GM21576 (cell line): ENCODE measurements around the gene TAF10.

ENCODE experiments used
- ATAC-seq: cut with Tn5 transposase; IDR thresholded peaks from one replicate; pipeline ENCODE4 v1.9.1; 2021; ENCODE audit warnings: mild to moderate bottlenecking, moderate library complexity; ENCODE audit not compliant: unreplicated experiment

The TAF10 gene

DNA sequence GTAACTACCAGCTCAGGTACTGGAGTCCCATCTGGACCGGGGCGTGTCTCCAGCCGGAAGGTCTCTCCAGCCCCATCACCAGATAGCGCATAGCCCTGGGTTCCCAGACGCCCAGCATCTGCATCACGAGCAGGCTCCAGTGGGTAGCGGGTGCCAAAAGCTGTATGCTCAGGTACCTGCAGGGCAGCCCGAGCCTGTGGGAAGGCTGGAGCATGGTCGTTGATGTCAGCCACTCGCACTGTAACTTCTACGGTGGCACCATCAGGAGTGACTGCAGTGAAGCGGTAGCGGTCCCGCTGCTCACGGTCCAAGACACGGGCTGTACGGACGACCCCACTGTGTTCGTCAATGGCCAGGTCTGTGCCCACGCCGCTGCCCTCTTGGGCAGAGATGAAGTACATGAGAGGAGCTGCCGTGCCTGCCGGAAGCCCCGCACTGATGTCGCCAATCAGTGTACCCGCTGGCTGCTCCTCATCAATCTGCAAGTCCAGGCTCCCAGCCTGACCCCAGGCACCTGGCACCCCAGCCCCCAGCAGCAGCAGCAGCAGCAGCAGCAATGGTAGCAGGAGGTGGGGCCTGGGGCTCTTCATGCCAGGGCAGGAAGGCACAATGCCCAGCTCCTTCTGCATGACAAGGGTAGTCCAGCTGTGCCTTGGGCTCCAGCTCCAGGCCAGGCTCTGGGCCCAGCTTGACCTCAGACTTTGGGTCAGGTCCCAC is 29.1 kb upstream of the TAF10 start:
- ATAC-seq: no peak

DNA sequence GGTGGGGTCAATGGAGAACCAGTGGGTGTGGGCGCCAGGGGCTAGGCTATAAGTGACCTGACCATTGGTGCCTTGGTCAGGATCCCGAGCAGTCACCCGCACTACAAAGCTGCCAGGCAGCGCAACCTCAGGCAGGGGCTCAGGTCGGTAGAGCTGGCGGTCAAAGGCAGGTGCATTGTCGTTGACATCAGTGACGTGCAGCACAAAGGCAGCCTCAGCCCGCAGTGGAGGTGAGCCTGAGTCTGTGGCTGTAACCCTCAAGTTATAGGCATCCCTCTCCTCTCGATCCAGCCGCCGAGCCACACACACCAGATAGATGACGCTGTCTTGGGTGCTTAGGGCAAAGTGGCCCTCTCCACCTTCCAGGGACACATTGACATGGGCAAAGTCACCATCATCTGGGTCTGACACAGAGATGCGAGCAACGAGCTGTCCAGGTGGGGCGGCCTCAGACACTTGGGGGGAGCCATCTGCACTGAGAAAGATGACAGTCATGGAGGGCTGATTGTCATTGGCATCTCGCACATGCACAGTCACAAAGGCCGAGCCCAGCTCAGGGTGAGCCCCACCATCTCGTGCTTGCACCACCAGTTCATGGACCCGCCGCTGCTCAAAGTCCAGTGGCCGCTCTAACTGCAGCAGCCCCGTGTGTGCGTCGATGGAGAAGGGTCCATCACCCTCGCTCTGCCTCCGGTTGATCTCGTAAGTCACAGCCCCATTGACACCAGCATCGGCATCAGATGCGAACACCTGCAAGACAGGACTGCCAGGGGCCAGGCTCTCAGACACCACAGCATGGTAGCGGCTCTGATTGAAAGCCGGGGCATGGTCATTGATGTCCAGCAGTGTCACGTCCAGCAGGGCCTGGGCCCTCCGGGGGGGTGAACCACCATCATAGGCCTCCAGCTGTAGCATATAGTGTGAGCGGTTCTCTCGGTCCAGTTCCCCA is 28.3 kb upstream of the TAF10 start:
- no peak for ATAC-seq

DNA sequence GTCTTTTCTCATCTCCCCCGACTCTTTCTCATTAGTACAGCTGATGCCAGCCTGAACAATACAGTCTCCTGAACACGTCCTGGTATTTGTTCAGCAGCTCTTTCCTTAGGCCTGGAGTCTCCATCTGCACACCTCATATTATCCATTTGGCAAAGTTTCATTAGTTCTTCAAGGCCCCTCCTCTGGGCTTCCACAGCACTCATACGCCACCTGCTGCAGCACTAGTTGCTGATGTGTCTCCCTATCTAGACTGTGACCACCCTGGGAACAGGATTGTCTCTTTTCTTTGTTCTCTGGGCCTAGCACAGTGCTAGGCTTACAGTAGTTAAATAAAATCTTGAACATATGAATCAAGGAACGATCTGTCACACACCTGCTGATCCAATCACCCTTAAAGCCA is 26.4 kb upstream of the TAF10 start:
- no peak for ATAC-seq

DNA sequence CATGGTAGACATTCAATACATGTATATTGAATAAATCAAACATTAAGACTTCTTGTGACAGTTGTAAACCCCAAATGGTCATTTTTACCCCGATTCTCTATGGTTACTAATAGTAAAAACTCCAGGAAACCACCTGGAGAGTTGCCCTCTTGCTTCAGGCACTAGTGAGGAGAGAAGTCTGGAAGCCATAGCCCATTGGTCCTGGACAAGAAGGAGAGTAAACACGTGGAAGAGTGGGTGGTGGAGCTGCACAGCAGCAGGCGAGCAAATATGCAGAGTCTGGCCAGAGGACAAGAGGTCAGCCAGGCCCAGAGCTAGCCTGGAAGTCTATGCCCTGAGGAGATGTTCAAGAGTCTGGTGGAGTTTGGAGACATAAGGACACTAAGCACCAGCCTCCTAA is 25.9 kb upstream of the TAF10 start:
- ATAC-seq: no peak

DNA sequence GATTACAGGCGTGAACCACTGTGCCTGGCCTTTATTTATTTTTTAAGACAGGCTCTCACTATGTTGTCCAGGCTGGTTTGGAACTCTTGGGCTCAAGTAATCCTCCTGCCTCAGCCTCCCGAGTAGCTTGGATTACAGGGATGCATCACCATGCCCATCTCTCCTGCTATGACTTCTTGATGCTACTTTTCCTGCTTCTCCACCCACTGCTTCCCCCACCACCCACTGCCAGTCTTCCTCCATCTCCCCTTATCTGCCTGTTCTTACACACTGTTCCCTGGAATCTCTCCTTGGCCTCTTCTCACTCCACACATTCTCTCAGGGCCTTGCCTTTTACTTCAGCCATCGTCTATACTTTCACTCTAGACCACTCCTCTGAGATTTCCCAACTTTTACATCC is 24.5 kb upstream of the TAF10 start:
- ATAC-seq: no peak

DNA sequence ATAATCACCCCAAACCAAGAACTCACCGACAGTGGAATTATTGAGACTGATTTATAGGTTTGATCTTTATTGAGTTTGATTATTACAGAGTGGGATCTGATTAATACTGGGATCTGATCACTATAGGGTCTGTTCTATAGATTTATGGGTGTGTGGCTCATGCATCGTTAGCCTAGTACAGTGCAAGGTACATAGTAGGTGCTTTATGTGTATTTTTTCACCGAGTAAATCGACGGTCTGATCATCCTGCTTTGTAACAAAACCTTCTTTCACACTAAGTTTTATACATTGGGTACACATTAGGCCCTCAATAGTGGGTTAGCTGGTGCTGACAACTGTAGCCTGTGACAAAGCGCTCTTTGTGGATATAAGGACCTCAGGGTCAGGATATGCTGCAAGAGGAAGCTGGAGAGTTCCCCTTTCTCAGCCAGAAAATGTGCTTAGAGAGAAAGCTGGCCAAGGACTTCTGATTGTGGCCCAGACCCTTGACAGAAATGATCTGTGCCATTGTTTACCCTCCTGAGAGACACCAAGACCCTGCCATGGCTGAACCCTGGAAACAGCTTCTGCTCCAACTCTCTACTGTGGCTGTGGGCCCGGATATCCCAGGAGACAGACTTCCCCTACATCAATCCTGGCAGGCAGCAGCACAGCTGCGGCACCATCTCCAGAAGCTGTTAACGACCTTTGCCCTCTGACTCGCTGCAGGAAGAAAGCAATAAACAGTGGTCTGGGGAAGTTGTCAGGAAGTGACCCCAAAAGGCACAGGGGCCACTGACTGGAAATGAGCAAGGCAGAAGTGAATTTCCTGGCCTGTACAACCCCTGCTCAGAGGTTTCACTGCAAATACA is 23.3 kb upstream of the TAF10 start:
- no peak for ATAC-seq

DNA sequence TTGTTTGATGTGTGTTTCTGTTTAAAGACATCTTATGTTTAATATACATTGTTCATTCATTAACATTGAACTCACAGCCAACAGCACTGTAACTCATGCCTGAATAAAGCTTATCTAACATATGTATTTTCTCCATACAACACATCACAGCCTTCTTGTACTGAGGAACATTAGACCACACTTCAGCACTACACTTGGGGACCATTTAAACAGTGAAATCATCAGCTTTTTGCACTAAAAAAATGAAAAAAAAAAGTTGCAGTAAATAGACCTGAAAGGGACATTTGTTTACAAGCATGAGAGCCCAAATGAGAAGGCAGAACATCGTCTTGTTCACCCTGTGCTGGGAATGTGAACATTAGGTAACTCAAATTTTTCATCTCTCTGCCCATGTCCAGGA is 22.5 kb upstream of the TAF10 start:
- ATAC-seq: no peak

DNA sequence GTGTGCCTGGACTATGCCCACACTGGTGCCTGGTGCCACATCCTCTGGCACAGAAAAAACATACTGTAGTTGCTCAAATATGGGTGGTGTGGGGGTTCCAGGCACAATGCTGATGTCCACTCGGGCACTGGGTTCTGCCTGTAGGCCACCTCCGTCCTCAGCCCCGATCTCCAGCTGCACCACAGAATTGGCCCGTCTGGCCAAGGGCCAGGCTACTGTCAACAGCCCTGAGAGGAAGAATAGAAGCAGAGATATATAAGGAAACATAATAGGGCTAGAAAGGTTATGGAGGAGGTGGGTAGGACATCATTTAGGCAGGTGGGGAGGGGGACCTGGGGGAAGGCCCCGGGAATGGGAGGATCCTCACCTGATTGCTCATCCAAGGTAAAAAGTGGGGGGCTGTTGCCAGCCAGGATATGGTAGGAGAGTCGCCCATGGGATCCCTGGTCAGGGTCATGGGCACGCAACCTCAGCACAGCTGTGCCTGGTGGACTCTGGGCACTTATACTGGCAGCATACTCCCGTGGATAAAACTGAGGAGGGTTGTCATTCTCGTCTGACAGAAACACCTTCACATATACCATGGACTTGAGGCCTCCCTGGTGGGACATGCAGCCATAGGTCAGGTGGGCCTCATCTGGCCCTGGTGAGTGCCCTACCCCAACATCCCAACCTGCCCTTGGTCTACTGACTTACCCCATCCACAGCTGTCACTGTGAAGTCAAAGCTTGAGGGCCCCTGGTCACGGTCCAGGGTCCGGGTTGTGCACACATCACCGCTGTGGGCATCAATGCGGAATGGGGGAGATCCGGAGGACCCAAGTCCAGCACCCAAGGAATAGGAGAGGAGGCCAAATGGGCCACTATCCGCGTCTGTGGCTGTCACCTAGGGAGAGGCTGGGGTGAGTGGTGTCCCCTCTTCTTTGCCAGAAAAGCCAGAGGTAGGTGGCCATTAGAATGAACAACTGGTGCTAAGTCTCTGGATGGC is 21.7 kb upstream of the TAF10 start:
- ATAC-seq: no peak

DNA sequence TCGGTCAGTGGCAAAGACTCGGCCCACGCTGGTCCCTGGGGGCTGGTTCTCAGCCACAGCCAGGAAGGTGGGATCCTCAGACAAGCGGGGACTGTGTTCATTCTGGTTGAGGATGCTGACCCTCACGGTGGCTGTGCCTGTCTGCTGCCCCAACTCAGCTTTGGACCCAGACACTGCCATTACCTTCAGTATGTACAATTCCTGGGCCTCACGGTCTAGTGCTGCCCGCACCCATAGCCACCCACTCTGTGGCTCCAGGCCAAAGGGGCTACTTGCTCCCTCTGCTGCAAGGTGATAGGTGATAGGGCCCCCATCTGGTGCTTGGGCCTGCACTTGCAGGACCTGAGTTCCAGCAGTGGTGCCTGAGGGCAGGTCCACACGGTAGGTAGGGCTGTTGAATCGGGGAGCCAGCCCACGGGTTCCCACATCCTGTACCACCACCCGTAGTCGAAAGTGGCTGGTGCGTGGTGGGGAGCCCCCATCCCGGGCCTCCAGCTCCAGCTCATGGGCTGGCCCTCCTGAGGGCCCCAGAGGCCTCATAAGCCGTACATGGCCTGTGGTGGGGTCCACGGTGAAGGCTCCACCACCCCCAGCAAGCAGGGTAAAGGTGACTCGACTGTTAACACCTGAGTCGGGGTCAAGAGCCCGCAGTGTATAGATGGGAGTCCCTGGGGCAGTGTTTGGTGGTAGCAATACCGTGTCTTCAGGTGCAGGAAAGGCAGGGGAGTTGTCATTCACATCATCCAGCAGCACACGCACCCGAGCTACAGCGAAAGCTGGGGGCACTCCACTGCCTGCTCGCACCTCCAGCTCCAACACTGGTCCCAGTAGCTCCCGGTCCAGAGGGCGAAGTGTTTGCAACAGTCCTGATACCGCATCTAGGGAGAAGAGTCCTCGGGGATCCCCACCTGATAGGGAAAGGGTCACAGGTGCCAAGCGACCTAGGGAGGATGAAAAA is 20.4 kb upstream of the TAF10 start:
- ATAC-seq: no peak

DNA sequence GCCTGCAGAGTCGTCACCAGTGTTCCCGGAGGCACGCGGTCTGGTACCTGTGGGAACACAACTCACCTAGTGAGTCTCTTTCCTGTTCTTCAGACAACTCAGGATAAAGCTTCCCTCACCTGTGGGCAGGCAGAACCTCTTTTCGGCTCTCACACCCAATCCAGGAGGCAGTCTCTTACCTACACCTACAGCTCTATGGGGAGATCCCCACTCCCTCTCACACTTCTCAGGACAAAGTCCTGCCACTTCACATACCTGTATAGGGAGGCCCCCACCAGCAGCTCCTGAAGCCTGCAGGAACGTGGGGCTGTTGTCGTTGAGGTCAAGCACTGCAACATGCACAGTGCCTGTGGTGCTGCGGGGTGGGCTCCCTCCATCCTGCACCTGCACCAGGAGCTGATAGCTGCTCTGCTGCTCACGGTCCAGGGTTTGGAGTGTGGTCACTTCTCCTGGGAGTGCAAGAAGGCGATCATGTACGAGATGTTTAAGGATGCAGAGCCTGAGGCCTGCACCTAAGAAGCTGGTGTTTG is 19.4 kb upstream of the TAF10 start:
- no peak for ATAC-seq

DNA sequence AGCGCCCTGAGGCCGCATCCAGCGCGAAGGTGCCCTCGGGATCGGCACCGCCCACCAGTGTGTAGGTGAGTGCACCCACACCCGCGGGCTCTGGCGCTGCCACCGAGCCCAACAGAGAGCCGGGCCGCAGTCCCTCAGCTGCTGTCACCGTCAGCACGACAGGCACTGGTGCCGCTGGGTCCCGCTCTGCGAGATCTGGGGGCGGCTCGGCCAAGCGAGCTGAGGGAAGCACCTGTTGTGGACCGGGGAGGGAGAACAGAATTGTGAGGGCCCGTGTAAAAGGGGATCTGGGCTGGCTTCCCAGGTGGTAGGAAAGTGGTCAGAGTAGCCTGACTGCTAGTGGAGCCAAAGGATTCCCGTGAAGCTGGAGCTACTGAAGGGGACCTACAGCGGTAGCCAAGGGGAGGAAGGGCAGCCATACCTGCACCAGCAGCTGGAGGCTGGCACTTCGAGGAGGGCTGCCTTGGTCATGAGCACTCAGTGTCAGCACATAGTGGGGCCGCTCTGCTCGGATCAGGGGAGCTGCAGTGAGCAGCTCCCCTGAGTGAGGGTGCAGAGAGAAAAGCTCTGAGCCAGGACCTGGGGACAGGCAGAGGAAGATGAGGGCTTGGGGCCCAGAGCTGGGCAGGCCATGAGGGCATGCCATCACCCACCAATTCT is 18.7 kb upstream of the TAF10 start:
- ATAC-seq: no peak

DNA sequence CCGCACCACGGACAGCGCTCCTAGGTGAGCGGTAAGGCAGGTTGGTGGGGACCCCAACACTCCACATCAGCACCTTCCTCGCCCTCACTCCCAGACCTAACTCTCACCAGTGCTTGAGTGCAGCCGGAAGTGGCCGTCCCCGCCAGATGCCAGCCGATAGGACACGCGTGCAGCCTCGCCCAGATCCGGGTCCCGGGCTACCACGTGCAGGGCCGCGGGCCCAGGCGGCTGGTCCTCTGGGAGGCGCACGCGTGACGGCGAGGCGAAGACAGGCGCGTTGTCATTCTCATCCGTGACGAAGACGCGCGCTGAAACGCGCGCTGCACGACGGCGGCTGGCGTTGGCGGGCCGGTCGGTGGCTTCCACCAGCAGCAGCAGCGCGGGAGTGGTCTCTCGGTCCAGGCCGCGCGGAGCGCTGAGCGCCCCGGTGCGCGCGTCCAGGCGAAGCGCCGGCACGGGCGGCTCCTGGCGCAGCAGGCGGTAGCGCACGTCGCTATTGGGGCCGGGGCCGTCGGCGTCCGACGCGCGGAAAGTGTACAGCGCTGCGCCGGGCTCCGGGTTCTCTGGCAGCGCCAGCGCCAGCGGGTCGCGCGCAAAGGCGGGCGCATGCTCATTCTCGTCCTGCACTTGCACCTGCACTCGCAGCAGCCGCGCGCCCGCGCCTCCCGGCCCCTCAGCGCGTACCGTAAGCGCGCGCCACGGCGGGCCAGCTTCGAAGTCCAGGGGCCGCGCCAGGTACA is 18.0 kb upstream of the TAF10 start:
- ATAC-seq: no peak

DNA sequence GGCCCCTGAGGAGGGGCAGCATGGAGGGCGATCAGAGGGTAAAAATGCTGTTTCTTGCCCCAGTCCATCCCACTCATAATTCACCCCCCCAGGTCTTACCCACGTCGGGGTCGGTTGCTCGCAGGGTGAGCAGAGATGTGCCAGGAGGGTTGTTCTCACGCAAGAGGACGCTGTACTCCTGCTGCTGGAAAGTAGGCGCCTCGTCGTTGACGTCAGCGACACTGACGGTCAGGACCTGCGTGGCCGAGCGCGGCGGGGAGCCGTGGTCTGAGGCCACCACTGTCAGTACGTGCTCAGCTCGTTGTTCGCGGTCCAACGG is 17.5 kb upstream of the TAF10 start:
- no peak for ATAC-seq

DNA sequence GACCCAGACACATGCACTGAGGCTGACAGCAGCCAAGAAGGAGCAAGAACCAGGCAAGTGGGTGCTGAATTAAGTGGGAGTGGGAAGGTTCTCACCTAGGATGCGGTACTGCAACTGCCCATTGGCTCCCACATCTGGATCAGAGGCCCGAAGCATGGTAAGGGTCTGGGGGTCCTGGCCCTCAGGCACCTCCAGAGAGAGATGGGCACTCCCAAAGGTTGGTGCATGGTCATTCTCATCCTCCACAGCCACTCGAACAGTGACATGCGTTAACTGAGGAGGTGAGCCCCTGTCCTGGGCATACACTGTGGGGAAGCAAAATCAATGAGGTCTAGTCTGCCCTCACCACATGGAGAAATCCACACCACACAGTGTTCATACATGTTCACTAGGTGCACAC is 16.5 kb upstream of the TAF10 start:
- no peak for ATAC-seq

DNA sequence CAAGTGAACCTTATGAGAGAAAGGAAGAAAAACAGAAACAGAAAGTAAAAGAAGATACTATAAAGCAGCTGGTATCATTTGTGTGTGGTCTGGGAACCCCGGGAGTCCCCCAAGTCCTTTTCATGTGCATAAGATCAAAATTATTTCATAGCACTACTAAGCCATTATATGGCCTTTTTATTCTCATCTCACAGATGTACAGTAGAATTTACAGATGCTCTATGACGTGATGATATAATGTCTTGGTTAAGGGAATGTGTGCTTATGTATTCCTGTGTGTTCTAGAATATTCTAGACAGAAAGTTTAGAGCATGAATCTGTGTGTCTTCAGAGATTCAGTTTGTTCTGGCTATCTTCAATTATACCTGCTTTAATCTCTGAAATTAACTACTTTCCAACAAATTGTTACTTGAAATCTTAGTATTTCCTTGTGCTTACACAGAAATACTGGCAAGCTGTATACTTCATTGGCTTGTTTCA is 15.8 kb upstream of the TAF10 start:
- ATAC-seq: no peak

DNA sequence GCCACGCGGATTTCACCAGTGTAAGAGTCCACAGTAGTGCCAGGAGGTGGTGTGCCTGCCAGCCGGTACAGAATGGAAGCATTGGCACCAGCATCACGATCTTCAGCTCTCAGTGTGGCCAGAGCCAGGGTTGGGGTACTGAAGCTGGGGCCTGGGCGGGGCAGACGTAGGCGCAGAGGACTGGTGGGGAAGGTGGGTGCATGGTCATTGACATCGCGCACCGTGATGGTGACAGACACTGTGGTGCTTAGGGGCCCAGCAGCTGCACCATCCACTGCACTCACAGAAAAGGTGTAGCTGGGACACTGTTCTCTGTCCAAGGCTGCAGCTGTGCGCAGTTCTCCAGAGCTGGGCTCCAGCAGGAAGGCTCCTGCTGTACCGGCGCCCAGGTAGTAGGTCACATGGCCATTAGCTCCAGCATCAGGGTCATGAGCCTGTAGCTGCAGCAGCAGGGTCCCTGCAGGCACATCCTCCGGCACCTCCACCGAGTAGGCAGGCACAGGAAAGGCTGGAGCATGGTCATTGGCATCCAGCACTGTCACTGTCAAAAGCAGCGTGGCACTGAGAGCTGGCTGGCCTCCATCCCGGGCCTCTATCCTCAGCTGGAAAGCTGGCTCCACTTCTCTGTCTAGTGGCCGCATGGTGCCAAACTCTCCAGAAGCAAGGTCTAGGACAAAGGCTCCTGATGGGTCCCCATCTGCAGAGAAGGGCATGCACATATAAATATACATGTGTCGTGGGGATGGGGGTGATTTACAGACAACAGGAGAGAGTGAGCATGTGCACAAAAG is 15.2 kb upstream of the TAF10 start:
- ATAC-seq: no peak
